ENCODE measurements around the gene CNTNAP2.

GRCh38 chr7:147305827-147306226 is 1189.2 kb downstream of the CNTNAP2 start:
- TF ChIP-seq POLR2A (IDR thresholded peaks at IDR 0.05) (no peak), CTCF (IDR thresholded peaks at IDR 0.05) (no peak)
